DMS 273 (cell line): Measurements from ENCODE around the gene RFTN2.
"Not testable (repeated sequence)": the region's sequence is repeated elsewhere in the genome, so short reads cannot be mapped to it uniquely, and the experiment has no call there.

Experiments used
- DNase-seq: peaks from one replicate; lab custom pipeline; 2025; ENCODE audit not compliant: unreplicated experiment; lab: John Stamatoyannopoulos, UW

Gene RFTN2

DNA sequence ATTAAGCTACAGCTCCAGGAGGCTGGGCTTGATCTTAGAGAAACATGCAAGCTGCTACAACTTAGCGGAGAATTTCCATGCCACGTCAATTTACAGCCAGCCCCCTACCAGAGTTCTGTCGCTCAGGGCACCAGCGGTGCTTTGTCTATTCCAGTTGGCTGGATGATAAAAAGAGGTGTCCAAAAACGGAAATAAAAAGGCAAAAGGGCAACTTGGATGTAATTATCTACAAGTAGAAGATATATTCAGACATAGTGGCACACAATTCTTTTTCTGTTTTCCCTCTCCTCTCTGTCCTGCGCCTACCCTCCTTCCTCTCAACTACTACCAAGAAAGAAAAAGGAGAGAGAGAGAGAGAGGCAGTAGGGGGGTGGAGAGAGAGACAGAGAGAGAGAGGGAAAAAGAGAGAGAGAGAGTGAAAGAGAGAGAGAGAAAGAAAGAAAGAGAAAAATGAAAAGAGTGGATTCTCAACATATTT, 363 bp upstream of the RFTN2 start:
- peak; percentile 44 for DNase-seq

DNA sequence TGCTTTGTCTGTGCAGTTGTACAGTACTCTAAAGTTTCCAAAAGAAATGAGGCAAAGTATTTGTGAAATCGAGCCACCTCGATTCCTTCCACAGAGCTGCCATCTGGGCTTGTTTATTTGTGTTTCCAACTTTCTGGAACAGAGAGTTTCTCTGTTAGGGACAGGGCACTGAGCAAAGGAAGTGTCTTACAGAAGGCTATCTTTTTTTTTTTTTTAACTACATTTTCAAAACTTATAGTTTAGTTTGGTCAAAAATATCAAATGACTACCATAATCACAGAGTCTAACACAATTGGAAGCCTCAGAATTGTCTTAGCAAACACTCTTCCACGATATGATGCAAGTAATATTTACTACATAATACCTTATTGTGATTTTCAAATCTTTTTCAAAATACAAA, 796 bp downstream of the RFTN2 start:
- DNase-seq: peak; percentile 72

DNA sequence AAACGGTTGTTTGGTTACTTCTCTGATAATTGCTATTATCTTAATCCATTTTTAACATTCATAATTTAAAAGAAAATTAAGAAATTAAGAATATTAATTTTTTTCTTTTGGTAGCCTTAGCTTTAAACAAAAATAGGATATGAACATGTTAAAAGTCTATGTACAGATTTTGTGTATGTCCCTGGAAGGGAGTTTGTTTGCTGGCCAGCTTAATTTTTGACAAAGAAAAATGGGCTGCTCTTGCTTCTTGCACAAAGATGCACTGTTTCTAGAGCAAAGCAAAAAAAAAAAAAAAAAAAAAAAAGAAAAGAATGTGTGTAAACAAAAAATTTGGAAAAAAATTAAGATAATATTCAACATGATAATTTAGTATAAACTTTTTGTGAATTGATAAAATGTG, 1.3 kb downstream of the RFTN2 start:
- DNase-seq: peak; percentile 12

DNA sequence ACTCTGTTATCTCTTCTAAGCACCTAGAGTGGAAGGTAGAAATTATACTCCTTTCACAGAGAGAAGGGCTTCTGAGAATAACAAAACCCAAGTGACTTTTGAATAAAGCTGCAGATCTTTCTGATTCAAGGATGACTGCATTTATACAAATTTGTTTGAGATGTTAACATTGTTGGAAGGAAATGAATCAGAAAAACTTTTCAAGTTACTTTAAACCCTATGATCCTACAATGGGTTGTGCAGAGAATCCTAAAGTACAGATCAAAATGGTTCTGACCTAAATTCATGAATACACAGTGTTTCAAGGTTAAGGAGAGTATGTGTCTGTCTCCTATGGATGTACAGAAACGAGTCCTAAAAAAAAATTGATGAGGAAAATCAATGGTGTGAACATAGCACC, 1.8 kb downstream of the RFTN2 start:
- DNase-seq: no peak

DNA sequence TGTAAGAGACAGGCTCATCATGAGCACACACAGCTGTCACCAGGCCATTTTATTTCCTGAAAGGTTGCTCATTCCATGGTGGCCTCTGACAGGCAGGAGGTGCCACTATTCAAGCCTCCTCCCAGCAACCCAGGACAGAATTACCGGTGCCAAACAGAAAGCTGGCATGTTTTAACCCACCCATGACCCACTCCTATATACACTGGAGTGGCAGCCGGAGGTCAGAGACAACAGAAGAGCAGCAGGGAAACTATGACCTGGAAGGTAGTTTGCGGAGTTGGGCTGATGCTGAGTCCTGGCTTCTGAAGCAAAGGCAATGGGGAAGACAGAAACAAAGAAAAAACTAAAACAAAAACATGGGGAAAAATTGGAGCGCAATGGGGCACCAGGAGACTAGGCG, 2.3 kb downstream of the RFTN2 start:
- peak; percentile 21 for DNase-seq

DNA sequence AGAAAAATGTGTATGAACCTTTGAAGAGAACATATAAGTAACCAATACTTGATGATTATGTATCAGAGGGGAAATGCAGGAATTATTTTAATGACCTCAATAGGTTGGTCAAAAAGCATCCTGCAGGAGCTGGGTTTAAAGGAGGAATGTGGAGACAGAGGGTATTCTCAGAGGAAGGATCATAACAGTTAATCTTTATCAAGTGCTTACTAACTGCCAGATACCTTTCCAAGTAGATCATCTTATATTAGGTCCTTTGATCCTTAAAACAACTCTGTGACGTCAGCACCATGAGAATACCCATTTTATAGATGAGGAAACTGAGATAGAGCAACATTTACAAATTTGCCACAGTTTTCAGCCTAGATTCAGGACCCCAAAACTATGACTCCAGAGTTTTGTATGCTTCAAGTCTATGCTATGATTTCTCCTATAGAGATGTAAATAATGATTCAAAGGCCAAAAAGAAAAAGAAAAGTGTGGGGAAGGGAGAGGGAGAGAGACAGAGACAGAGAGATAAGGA, 3.0 kb downstream of the RFTN2 start:
- DNase-seq: no peak

DNA sequence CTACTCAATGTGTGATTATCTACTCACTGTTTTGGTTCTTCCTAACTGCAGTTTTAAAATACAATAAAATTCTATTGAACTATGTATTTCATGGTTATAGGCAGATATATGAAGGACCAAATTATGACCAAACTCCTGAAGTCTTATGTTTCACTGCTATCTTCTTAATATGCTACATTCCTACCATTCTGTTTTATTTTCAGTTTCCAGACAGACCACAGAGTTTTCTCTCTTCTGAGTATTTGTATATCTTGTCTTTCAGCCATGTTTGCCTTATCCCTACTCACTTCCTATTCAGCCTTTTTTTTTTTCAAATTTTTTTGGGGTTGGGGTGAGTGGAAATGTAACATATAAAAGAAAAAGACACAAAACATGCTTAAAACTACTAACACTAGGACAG, 6.3 kb downstream of the RFTN2 start:
- no peak for DNase-seq

DNA sequence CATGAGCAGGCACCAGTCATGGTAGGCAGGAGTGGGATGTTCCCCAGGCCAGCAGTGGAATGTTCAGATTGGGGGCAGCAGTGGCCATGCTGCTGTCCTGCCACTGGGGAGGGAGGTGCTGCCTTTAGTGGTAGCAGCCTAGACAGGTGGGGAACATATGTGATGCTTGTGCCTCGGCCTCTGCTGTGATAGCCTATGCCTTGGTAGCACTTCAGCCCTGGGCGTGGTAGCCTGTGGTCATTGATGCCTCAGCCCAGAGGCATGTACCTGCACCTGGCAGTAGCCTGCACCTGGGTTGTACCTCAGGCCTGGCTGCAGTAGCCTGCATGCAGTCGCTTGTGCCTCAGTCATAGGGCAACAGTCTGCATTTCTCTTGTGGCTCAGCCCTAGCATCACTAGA, 7.1 kb downstream of the RFTN2 start:
- DNase-seq: no peak

DNA sequence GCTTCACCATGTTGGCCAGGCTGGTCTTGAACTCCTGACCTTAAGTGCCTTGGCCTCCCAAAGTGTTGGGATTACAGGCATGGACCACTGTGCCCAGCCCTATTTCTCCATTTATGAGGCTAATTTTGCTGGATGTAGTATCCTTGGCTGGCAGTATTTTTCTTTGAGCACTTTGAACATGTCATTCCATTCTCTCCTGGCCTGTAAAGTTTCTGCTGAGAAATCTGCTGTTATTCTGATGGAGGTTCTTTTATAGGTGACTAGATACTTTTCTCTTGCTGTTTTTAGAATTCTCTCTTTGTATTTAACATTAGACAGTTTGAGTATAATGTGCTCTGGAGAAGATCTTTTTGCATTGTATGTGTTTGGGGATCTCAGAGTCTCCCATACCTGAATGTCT, 9.1 kb downstream of the RFTN2 start:
- DNase-seq: no peak

DNA sequence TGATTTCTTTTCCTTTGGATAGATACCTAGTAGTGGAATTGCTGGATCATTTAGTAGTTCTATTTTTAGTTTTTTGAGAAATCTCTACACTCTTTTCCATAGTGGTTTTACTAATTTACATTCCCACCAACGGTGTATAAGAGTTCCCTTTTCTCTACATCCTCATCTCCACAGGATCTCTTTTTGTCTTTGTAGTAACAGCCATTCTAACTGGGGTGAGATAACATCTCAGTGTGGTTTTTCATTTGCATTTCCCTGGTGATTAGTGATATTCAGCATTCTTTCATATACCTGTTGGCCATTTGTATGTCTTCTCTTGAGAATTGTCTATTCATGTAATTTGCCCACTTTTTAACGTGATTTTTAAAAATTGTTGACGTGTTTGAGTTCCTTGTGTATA, 13.8 kb downstream of the RFTN2 start:
- no peak for DNase-seq

DNA sequence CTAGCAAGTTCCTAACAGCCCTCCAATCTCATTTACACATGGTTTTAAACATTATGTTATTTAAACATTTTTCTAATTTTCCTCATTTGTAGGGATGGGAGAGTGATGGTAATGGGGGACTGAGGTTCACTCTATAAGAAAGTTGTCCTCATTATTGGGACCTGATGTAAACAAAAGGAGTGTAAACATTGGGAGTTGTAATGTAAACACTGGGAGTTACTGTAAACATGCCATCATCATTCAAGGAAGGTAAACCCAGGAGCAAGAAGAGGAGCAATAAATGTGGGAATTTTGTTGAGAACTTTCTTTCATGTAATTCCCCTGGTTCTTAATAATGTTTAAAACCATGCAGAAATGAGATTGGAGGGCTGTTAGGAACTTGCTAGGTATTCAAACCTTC, 17.8 kb downstream of the RFTN2 start:
- no peak for DNase-seq

DNA sequence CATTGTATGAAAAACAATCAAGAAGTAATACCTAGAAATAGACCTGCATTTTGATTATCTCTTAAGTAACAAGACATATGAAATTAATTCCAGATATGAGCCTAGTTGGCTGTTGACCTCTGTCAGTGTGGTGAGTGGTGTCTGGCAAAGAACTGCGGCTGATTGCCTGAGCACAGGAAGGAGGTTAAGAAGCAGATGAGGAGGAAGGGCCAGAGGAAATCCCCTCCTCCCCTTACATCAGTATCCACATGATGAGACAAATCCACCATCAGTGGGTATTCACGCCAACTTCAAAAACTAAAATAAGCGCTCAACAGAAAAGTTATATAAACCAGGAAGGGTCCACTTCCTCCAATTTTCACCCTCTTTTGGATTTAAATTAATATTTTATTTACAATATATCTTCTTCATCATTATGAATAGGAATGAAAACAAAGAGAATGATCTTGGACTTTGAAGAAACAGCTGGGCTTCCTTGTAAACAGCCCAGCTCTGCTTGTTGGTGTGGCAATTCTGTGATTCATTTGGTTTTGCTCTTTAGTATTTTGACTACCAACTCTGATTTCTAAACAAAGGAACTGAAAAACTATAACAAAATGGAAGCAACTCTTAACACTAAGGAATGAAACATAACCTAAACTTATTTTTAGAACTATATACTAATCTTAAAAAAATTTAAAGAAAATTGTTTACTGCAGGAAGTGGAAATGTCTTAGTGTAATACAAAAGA, 27.3 kb downstream of the RFTN2 start:
- DNase-seq: no peak

DNA sequence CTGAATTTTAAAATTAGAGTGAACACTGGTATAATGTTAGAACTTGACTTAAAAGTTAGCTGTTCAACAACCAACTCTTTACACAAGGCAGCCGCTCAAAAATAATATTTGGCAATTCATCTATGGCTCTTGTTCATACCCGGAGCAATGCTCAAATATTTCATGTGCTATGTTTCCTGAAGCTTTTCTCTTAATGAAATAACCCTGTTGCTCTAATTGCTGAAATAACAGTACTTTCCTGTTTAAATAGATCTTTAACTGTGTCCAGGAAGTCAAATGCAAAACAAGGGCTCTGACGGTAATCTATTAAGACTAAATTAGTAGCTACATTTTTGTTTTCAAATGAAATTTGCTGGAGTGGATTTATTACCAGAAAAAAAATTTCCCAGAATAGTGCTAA, 33.7 kb downstream of the RFTN2 start:
- DNase-seq: no peak

DNA sequence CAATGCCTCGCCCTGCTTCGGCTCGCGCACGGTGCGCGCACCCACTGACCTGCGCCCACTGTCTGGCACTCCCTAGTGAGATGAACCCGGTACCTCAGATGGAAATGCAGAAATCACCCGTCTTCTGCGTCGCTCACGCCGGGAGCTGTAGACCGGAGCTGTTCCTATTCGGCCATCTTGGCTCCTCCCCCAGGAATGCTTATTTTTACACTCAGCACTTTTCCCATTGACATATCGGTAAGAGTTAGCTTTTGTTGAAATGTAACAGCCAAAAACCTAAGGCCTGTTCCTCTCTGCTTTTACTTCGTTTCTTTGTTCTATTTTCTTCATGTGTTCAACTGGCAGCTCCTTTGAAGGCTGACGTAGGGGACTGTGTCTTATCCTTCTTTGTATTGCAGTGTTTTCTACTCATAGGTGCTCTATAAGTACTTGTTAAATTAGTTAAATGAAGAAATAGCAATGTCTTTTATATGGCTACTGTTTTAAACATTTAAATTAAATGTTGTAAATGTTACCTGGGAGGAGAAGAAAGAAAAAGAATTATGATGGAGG, 34.7 kb downstream of the RFTN2 start:
- not testable (repeated sequence) for DNase-seq

DNA sequence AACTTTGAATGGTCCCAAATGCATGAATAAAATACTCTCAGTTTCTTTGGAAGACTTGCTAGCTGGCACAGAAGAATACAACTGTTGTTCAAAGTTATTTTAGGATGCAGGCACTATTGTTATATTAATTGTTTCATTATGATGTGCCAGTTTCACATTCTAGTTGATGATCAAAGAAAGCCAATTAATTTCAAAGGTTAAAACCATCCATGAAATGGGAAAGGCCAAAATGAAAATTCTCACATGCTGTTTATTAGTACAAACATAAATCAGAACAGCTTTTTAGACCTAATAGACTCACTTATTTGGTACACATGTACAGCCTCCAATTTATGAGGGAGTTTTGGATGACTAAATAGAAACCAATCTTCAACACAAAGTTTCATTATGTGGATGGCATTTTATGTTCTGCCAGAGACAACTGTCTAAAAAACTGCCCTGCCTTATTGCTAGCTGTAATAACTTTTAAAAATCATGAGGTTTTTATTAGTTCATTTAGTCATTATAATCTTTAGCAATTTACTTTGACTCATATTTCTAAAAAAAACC, 42.2 kb downstream of the RFTN2 start:
- DNase-seq: no peak

DNA sequence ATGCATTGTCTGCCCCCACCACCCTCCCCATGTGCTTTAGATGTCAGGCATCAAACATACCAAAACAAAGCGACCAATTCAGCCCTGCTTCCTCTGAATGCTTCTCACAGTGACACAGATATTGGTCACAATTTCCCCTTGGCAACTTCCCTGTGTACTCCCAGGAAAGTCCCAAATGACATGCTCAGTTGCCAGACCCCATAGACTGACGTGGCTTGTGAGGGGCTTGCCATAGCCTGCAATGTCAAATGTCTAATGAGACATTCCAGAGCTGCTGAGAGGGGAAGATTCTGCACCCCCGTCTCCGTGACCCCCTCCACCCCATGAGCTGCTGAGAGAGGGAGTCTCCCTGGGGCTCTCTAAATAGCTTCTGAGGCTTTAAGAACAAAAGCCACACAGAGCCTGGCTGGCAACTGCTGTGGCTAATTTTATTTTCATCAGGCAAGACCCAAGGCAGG, 47.3 kb downstream of the RFTN2 start:
- DNase-seq: no peak

DNA sequence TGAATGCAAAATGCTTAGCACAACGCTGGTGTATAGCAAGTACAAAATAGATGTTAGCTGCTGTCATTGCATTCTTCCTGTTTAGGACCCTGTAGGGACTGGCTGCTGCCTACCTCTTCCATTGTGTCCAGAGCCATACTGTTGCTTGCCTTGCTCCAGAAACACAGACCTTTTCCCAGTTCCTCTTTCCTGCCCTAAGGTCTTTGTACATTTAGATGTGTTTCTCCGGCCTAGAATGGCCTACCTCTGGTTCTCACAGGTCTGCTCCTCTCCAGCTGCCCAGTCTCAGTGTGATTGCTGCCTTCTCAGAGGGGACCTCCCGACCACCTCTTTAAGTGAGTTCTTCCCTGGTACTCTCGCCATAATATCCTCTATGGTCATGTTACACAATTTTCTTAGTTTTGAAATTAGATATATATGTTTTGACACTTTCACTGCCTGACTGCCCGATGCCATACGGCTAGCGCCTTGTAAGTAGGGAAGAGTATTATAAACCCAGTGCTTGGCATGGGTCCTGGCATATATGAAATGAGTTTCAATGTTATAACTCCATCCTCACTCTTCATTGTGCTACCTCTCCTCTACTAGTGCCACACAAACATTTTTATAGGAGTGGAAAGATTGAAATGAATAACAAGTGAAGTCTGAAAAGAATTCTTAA, 48.3 kb downstream of the RFTN2 start:
- DNase-seq: no peak

DNA sequence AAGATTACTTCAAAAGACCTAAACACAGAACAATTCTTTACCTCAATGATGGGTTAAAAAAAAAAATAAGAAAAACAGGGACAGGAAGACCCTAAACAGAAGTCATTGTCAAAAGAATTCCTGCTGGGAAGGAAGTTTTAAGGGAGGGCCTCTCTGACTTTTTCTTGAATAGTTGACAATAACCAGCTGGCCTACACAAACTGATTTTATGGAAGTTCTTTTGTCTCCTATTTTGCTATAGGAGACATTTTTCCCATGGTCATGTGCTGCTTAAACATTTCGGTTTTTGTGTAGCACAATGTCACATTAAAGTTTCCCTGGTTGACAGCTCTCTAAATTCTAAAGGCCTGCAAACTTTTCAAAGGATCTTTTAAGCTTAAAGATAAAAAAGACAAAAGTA, 55.3 kb downstream of the RFTN2 start:
- no peak for DNase-seq

DNA sequence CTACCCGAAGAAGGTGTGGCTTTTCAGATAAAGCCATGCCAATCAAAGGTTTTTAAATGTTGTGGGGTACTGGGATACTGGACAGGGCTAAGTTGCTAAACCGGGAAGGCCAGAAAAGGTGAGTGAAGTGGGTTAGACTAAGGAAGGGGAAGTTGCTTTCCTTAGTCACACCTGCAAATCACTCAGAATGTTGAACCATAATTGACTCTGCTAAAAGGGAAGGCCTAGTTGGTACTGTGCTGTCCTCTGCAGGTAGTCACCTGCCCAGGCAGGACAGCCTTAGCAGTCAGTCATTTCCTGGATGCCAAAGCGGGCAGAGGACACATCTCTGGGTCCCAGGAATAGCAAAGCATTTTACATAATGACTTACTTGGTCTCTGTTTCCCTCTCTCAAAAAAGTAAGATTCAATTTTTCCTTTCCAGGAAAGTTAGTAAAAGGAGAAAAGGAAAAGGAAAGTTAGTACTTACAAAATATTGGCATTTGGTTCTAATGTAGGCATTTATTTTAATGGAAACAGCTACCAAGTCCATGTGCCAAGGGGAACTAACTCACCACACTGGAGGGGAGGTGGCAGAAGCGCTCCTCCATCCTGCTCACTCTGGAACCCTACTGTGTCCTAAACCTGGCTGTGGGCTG, 60.3 kb downstream of the RFTN2 start:
- DNase-seq: no peak

DNA sequence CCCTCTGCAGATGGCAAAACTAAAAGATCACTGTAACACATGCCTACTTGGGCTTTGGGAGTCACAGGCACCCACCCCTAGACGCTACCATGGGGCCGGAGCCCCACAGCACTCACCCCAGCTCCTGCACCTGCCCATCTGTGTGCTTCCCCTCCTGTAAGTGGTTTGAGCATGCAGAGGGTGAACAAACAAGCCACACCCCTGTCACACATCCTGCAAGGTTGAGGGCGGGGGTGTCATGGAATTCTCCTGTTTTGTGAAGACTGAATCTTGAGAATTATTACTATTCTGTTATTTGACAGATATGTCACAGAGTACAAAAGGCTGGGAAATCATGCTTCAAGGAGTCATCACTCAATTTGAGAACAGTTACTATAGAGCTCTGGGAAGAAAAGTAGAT, 60.9 kb downstream of the RFTN2 start:
- no peak for DNase-seq

DNA sequence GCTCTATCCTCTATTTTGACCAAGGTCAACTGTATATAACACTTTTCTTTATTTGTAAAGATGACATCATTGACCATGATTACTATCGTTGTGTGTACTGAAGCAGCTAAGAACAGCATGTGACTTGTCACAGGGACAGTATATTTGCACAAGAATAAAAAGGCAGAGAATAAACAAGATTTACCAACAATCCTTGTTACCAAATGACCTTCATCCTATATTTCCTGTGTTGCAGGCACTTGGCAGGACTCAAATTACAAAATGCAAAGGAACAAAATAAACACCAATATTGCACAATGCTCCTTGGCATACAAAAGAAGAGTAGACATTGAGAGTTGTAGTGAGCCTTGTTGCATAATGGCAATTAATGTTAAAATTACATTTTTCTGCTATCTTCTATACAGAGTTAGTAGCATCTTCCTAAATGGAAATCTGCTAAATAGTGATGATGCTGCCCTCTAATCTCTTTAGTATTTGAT, 61.8 kb downstream of the RFTN2 start:
- no peak for DNase-seq
